WTC11 (cell line): ENCODE results near the gene AHSP. TPM values are rescaled to one million over a fixed set of nuclear protein-coding genes. Genes with fewer than 3 reads are reported as not detected.

Experiments
- ATAC-seq: fragments of 200-7000 bp; cut with Tn5 transposase; 2 replicates; pipeline ENCODE4 v1.10.0; 2021; ENCODE audit warnings: mild to moderate bottlenecking, moderate library complexity
- CTCF ChIA-PET: fragments of 300-600 bp; sonication (Branson Sonifier 250); formaldehyde crosslinking; loops from one replicate; lab custom pipeline; 2021; ENCODE audit warnings: antibody characterized with exemption; lab: Charles Lee
- POLR2A ChIA-PET: fragments of 350-600 bp; sonication (Branson Sonifier 250); formaldehyde crosslinking; loops from one replicate; lab custom pipeline; 2021; ENCODE audit warnings: antibody characterized with exemption; lab: Charles Lee
- DNase-seq: peaks from one replicate; pipeline ENCODE4 v3.0.0; 2021; ENCODE audit warnings: low spot score
- H3K27ac Mint-ChIP-seq: 2 replicates; pipeline ENCODE4 v1.8.0; 2021; ENCODE audit warnings: mixed read lengths
- H3K27me3 Mint-ChIP-seq: 2 replicates; pipeline ENCODE4 v1.8.0; 2021; ENCODE audit warnings: low read depth, mild to moderate bottlenecking, moderate library complexity, mixed read lengths
- H3K36me3 Mint-ChIP-seq: 2 replicates; pipeline ENCODE4 v1.8.0; 2021; ENCODE audit warnings: mixed read lengths
- H3K4me1 Mint-ChIP-seq: 2 replicates; pipeline ENCODE4 v1.8.0; 2022; ENCODE audit warnings: mixed read lengths
- H3K4me3 Mint-ChIP-seq: 2 replicates; pipeline ENCODE4 v1.8.0; 2021; ENCODE audit warnings: mild to moderate bottlenecking, moderate library complexity, mixed read lengths
- H3K9me3 Mint-ChIP-seq: 2 replicates; pipeline ENCODE4 v1.8.0; 2021; ENCODE audit warnings: mixed read lengths
- ARID4B ChIP-seq: sonication (generic); formaldehyde crosslinking; IDR thresholded peaks from 2 replicates; pipeline ENCODE4 v1.8.0; 2023; ENCODE audit warnings: missing genetic modification reagents, mild to moderate bottlenecking, borderline replicate concordance
- ATF1 ChIP-seq: sonication (generic); formaldehyde crosslinking; IDR thresholded peaks from 2 replicates; pipeline ENCODE4 v1.8.1; 2023; ENCODE audit warnings: mild to moderate bottlenecking, moderate library complexity, missing genetic modification reagents
- E2F1 ChIP-seq: sonication (generic); formaldehyde crosslinking; IDR thresholded peaks from 2 replicates; pipeline ENCODE4 v1.8.0; 2022; ENCODE audit warnings: mild to moderate bottlenecking, missing genetic modification reagents
- EMX1 ChIP-seq: fragments of 250-450 bp; sonication (Bioruptor Pico); IDR thresholded peaks from 2 replicates; pipeline ENCODE4 v1.8.0; 2021; ENCODE audit warnings: mild to moderate bottlenecking
- FOXJ3 ChIP-seq: sonication (generic); formaldehyde crosslinking; IDR thresholded peaks from 2 replicates; pipeline ENCODE4 v1.9.0; 2021; ENCODE audit warnings: missing genetic modification reagents, mild to moderate bottlenecking, borderline replicate concordance
- GRHL2 ChIP-seq: fragments of 250-450 bp; sonication (Bioruptor Pico); IDR thresholded peaks from 2 replicates; pipeline ENCODE4 v1.8.0; 2022; ENCODE audit warnings: mild to moderate bottlenecking, moderate library complexity; ENCODE audit not compliant: insufficient replicate concordance, severe bottlenecking
- IRF2 ChIP-seq: sonication (generic); formaldehyde crosslinking; IDR thresholded peaks from 2 replicates; pipeline ENCODE4 v1.8.0; 2022; ENCODE audit warnings: low read depth, missing genetic modification reagents, borderline replicate concordance
- MLX ChIP-seq: sonication (generic); formaldehyde crosslinking; IDR thresholded peaks from 2 replicates; pipeline ENCODE4 v1.8.1; 2023; ENCODE audit warnings: mild to moderate bottlenecking, missing genetic modification reagents, moderate library complexity
- MYBL2 ChIP-seq: sonication (generic); formaldehyde crosslinking; IDR thresholded peaks from 2 replicates; pipeline ENCODE4 v1.8.1; 2023; ENCODE audit warnings: mild to moderate bottlenecking, moderate library complexity, missing genetic modification reagents
- NFATC4 ChIP-seq: fragments of 250-450 bp; sonication (Bioruptor Pico); IDR thresholded peaks from 2 replicates; pipeline ENCODE4 v1.9.0; 2021; ENCODE audit warnings: mild to moderate bottlenecking
- OVOL2 ChIP-seq: fragments of 250-450 bp; sonication (Bioruptor Pico); IDR thresholded peaks from 2 replicates; pipeline ENCODE4 v1.9.0; 2021; ENCODE audit warnings: mild to moderate bottlenecking, borderline replicate concordance
- PRRX2 ChIP-seq: fragments of 250-450 bp; sonication (Bioruptor Pico); IDR thresholded peaks from 2 replicates; pipeline ENCODE4 v1.8.0; 2021; ENCODE audit warnings: mild to moderate bottlenecking
- TEAD4 ChIP-seq: sonication (generic); formaldehyde crosslinking; IDR thresholded peaks from 2 replicates; pipeline ENCODE4 v1.8.0; 2022; ENCODE audit warnings: mild to moderate bottlenecking, missing genetic modification reagents
- TP53 ChIP-seq: sonication (generic); formaldehyde crosslinking; IDR thresholded peaks from 2 replicates; pipeline ENCODE4 v1.8.1; 2023; ENCODE audit warnings: mild to moderate bottlenecking, missing genetic modification reagents
- ZNF121 ChIP-seq: sonication (generic); formaldehyde crosslinking; IDR thresholded peaks from 2 replicates; pipeline ENCODE4 v1.8.0; 2023; ENCODE audit warnings: missing genetic modification reagents
- ZNF232 ChIP-seq: sonication (generic); formaldehyde crosslinking; IDR thresholded peaks from 2 replicates; pipeline ENCODE4 v1.8.0; 2022; ENCODE audit warnings: mild to moderate bottlenecking, missing genetic modification reagents
- ZNF263 ChIP-seq: sonication (generic); formaldehyde crosslinking; IDR thresholded peaks from 2 replicates; pipeline ENCODE4 v1.8.1; 2022; ENCODE audit warnings: low read depth, mild to moderate bottlenecking, moderate library complexity, missing genetic modification reagents
- total RNA-seq: library from RNA; stranded (reverse); gene quantifications from 3 replicates; pipeline ENCODE4 v1.2.3, GENCODE V29; 2021
- TF ChIP-seq, protein P1 (sequence below): sonication (generic); formaldehyde crosslinking; IDR thresholded peaks from 2 replicates; pipeline ENCODE4 v1.8.0; 2022; ENCODE audit warnings: mild to moderate bottlenecking, missing genetic modification reagents
- TF ChIP-seq, protein P2 (sequence below): sonication (generic); formaldehyde crosslinking; IDR thresholded peaks from 2 replicates; pipeline ENCODE4 v1.8.0; 2022; ENCODE audit warnings: mild to moderate bottlenecking, missing genetic modification reagents
- TF ChIP-seq, protein P3 (sequence below): sonication (generic); formaldehyde crosslinking; IDR thresholded peaks from 2 replicates; pipeline ENCODE4 v1.8.0; 2023; ENCODE audit warnings: mild to moderate bottlenecking, missing genetic modification reagents

The AHSP gene
- total RNA-seq, 1 experiment from 2014 or later = 0.81 TPM

GRCh38 chr16:31507929-31508705, 19.6 kb upstream of the AHSP start, which contains the start of gene RUSF1 (continued):
- peak; percentile 48; the same call in 1 of the 2 replicates for TF ChIP-seq TEAD4 (CRISPR knock-in tag)
- TF ChIP-seq, protein P1, sequence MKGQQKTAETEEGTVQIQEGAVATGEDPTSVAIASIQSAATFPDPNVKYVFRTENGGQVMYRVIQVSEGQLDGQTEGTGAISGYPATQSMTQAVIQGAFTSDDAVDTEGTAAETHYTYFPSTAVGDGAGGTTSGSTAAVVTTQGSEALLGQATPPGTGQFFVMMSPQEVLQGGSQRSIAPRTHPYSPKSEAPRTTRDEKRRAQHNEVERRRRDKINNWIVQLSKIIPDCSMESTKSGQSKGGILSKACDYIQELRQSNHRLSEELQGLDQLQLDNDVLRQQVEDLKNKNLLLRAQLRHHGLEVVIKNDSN (CRISPR knock-in tag) = peak; percentile 28; the same call in 1 of the 2 replicates
- TF ChIP-seq MYBL2 = 0 out of 2 replicates have a peak, but pooled peaks have one; percentile 45

GRCh38 chr16:31508706-31509195, 18.9 kb upstream of the AHSP start:
- ChIA-PET CTCF (interaction anchor here (0.8 to 1.3 kb wide), 5 partner anchors 20 to 206 kb away, joined by 3 to 9 read pairs (median 4); no protein-coding TSS in a partner anchor), POLR2A (interaction anchor here (0.7 to 1.0 kb wide), 4 partner anchors 16 to 204 kb away, joined by 3 to 7 read pairs (median 6); a partner anchor contains a TSS)
- Mint-ChIP-seq H3K27me3 (peaks cover 9% of the 10 kb centered on the region), H3K27ac (peak overlapping the region; percentile 87), H3K4me3 (peak overlapping the region; percentile 92), H3K9me3 (0 out of 2 replicates have a peak, but pooled peaks cover 4% of the 10 kb centered on the region), H3K4me1 (peaks cover 18% of the 10 kb centered on the region), H3K36me3 (no peaks in the 10 kb centered on the region)
- TF ChIP-seq, protein P2, sequence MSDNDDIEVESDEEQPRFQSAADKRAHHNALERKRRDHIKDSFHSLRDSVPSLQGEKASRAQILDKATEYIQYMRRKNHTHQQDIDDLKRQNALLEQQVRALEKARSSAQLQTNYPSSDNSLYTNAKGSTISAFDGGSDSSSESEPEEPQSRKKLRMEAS = no peak
- TF ChIP-seq, protein P3, sequence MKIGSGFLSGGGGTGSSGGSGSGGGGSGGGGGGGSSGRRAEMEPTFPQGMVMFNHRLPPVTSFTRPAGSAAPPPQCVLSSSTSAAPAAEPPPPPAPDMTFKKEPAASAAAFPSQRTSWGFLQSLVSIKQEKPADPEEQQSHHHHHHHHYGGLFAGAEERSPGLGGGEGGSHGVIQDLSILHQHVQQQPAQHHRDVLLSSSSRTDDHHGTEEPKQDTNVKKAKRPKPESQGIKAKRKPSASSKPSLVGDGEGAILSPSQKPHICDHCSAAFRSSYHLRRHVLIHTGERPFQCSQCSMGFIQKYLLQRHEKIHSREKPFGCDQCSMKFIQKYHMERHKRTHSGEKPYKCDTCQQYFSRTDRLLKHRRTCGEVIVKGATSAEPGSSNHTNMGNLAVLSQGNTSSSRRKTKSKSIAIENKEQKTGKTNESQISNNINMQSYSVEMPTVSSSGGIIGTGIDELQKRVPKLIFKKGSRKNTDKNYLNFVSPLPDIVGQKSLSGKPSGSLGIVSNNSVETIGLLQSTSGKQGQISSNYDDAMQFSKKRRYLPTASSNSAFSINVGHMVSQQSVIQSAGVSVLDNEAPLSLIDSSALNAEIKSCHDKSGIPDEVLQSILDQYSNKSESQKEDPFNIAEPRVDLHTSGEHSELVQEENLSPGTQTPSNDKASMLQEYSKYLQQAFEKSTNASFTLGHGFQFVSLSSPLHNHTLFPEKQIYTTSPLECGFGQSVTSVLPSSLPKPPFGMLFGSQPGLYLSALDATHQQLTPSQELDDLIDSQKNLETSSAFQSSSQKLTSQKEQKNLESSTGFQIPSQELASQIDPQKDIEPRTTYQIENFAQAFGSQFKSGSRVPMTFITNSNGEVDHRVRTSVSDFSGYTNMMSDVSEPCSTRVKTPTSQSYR (CRISPR knock-in tag) = no peak
- TF ChIP-seq E2F1 (CRISPR knock-in tag) = no peak
- TF ChIP-seq OVOL2 (CRISPR knock-in tag) = no peak
- no peak for TF ChIP-seq ZNF232 (CRISPR knock-in tag)
- no peak for TF ChIP-seq NFATC4
- TF ChIP-seq PRRX2 (CRISPR knock-in tag) = no peak
- no peak for TF ChIP-seq TP53 (CRISPR knock-in tag)
- TF ChIP-seq GRHL2 = no peak
- no peak for ATAC-seq
- DNase-seq = no peak

DNA sequence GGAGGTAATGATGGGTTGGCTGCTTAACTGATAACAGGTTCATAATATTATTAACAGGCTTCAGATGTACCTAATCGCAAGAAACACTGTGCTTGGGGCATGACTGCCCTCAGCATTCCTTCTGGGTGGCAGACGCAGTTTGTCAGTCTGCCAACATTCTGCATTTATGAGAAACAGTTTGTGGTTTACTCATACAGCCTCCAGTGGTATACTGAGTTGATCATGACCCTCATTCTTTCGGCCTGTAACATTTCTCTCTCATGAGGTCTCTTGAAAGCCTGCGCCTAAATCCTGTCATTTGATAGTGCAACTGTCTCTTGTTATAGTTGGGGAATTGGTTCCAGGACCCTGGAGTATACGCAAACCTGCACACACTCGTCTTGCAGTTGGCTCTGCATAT, 14.6 kb upstream of the AHSP start:
- no peak overlapping the region for H3K27ac Mint-ChIP-seq
- ChIA-PET CTCF (no interaction called here), POLR2A (no interaction called here)
- H3K9me3 Mint-ChIP-seq = peaks cover 25% of the 10 kb centered on the region
- no peak overlapping the region for H3K4me3 Mint-ChIP-seq
- H3K27me3 Mint-ChIP-seq = peaks cover 17% of the 10 kb centered on the region
- H3K36me3 Mint-ChIP-seq = peaks cover 18% of the 10 kb centered on the region
- no peak for DNase-seq
- no peak for TF ChIP-seq MYBL2
- TF ChIP-seq MLX = no peak
- no peak for TF ChIP-seq EMX1 (CRISPR knock-in tag)
- peaks cover 10% of the 10 kb centered on the region for H3K4me1 Mint-ChIP-seq
- ATAC-seq = no peak

DNA sequence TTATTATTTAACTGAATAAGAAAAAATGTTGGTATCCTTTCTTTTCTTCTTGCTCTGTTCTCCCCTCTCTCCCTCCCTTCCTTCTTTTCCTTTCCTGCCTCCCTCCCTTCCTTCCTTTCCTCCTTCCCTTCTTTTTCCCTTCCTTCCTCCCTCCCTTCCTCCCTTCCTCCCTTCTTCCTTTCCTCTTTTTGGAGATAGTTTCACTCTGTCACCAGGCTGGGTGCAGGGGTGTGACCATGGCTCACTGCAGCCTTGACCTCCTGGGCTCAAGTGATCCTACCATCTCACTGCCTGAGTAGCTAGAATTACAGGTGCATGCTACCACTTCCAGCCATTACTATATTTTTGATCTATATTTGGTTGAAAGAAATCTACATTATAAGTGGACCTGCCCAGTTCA, 13.8 kb upstream of the AHSP start:
- POLR2A ChIA-PET = no interaction called here
- ATAC-seq = no peak
- Mint-ChIP-seq H3K27me3 (peaks cover 17% of the 10 kb centered on the region), H3K27ac (no peak overlapping the region), H3K36me3 (peaks cover 19% of the 10 kb centered on the region), H3K4me1 (peaks cover 5% of the 10 kb centered on the region), H3K9me3 (peaks cover 27% of the 10 kb centered on the region), H3K4me3 (no peak overlapping the region)
- CTCF ChIA-PET = interaction anchor here (0.6 kb wide), 1 partner anchor 199 kb away, joined by 3 read pairs; a partner anchor contains a TSS
- no peak for DNase-seq
- TF ChIP-seq ZNF263 (CRISPR knock-in tag) (no peak), ATF1 (CRISPR knock-in tag) (no peak), ARID4B (CRISPR knock-in tag) (no peak), FOXJ3 (CRISPR knock-in tag) (no peak), IRF2 (CRISPR knock-in tag) (no peak), ZNF121 (CRISPR knock-in tag) (no peak)
